GM12878 (cell line): ENCODE measurements around the gene CFB. TPM values are rescaled to one million over a fixed set of nuclear protein-coding genes. Genes with fewer than 3 reads are reported as not detected.

Experiments
- BACH1 ChIP-seq: fragments of 450-650 bp; IDR thresholded peaks from 2 replicates; pipeline ENCODE4 v1.6.1; 2017; ENCODE audit warnings: mild to moderate bottlenecking, borderline replicate concordance
- BMI1 ChIP-seq: fragments of 450-650 bp; IDR thresholded peaks from 2 replicates; pipeline ENCODE4 v1.6.1; 2016; ENCODE audit warnings: mild to moderate bottlenecking, moderate library complexity, borderline replicate concordance
- ETV6 ChIP-seq, 2 experiments: fragments of 450-650 bp in 1 of 2; IDR thresholded peaks in 1 of 2; conservative IDR thresholded peaks in 1 of 2; 2 replicates each; pipeline ENCODE4 v1.6.1; 2014; ENCODE audit warnings: antibody characterized with exemption in 1 of 2, borderline replicate concordance in 1 of 2, low read depth in 1 of 2, mild to moderate bottlenecking in 1 of 2, moderate library complexity in 1 of 2
- FOS ChIP-seq: IDR thresholded peaks from 3 replicates; pipeline ENCODE4 v1.6.1; 2011; ENCODE audit warnings: borderline replicate concordance; ENCODE audit not compliant: insufficient read length; ENCODE audit errors: extremely low read depth
- IKZF1 ChIP-seq: fragments of 450-650 bp; conservative IDR thresholded peaks from 2 replicates; pipeline ENCODE4 v1.6.1; 2017; ENCODE audit warnings: antibody characterized with exemption, mild to moderate bottlenecking
- MTA3 ChIP-seq: IDR thresholded peaks from 2 replicates; pipeline ENCODE4 v1.6.1; 2012; ENCODE audit warnings: low read length, inconsistent platforms, borderline replicate concordance
- NFIC ChIP-seq: IDR thresholded peaks from 2 replicates; pipeline ENCODE4 v1.6.1; 2012; ENCODE audit warnings: low read depth, mild to moderate bottlenecking, inconsistent platforms, low read length, moderate library complexity
- PAX5 ChIP-seq: IDR thresholded peaks from 2 replicates; pipeline ENCODE4 v1.6.1; 2011; ENCODE audit warnings: low read depth, low read length, borderline replicate concordance
- SIX5 ChIP-seq: IDR thresholded peaks from 2 replicates; pipeline ENCODE4 v1.6.1; 2011; ENCODE audit warnings: mild to moderate bottlenecking, low read depth, low read length, moderate library complexity; ENCODE audit not compliant: severe bottlenecking
- SREBF2 ChIP-seq: IDR thresholded peaks from 2 replicates; pipeline ENCODE4 v1.6.1; 2012; ENCODE audit warnings: mild to moderate bottlenecking, low read length
- TCF3 ChIP-seq: IDR thresholded peaks from 2 replicates; pipeline ENCODE4 v1.6.1; 2012; ENCODE audit warnings: low read depth, mild to moderate bottlenecking, low read length, borderline replicate concordance; ENCODE audit not compliant: insufficient read depth
- TCF7 ChIP-seq: IDR thresholded peaks from 2 replicates; pipeline ENCODE4 v1.6.1; 2014; ENCODE audit warnings: antibody characterized with exemption, borderline replicate concordance
- ZNF207 ChIP-seq: fragments of 450-650 bp; IDR thresholded peaks from 2 replicates; pipeline ENCODE4 v1.6.1; 2014; ENCODE audit warnings: antibody characterized with exemption, mild to moderate bottlenecking, borderline replicate concordance
- ZNF384 ChIP-seq: IDR thresholded peaks from 2 replicates; pipeline ENCODE4 v1.6.1; 2012; ENCODE audit warnings: low read depth, mild to moderate bottlenecking, low read length, improper control_type of control experiment, borderline replicate concordance
- polyA plus RNA-seq, 11 experiments: library from polyadenylated mRNA; depleted of rRNA in 4 of 11; unstranded in 6 of 11; stranded (reverse) in 5 of 11; fragments of >200 nt; fragmentation: Nextera tagmentation in 4 of 11; fragmentation: Illumina TruSeq in 1 of 11; extraction: Ambion mirVana in 4 of 11; extraction: Trizol in 1 of 11; gene quantifications; 1 replicate in 1 of 11; 2 replicates in 10 of 11; pipeline versions ENCODE4 v1.2.1 to v1.2.3, GENCODE V29; 2011 to 2016; ENCODE audit warnings: inconsistent platforms in 2 of 11, missing spikeins in 2 of 11, low read depth in 1 of 11
- total RNA-seq, 4 experiments: library from RNA; depleted of rRNA in 3 of 4; stranded (reverse); fragments of >200 nt in 3 of 4; fragmentation: Illumina TruSeq in 1 of 4; extraction: Trizol in 1 of 4; gene quantifications; 2 replicates each; pipeline versions ENCODE4 v1.2.1 to v1.2.3, GENCODE V29; 2013 to 2021
- TF ChIP-seq, protein P1 (sequence below): IDR thresholded peaks from 2 replicates; pipeline ENCODE4 v1.6.1; 2011; ENCODE audit warnings: low read depth, mild to moderate bottlenecking, low read length, moderate library complexity, borderline replicate concordance; ENCODE audit errors: extremely low read depth
- TF ChIP-seq, protein P2 (sequence below): fragments of 450-650 bp; IDR thresholded peaks from 2 replicates; pipeline ENCODE4 v1.6.1; 2018; ENCODE audit warnings: mild to moderate bottlenecking, low read depth, moderate library complexity; ENCODE audit not compliant: partially characterized antibody
- TF ChIP-seq, protein P3 (sequence below): fragments of 450-650 bp; IDR thresholded peaks from 2 replicates; pipeline ENCODE4 v1.6.1; 2016; ENCODE audit warnings: mild to moderate bottlenecking
- TF ChIP-seq, protein P4 (sequence below): IDR thresholded peaks from 2 replicates; pipeline ENCODE4 v1.6.1; 2012; ENCODE audit warnings: improper control_type of control experiment, low read depth, low read length; ENCODE audit not compliant: insufficient replicate concordance

Gene CFB
- total and polyA plus RNA-seq, 10 of the 15 experiments (the other 5 are each of a cell fraction or from before 2014, with no cell fraction given): 0.09 to 1.7 (median 0.44) TPM; not detected in 7

DNA sequence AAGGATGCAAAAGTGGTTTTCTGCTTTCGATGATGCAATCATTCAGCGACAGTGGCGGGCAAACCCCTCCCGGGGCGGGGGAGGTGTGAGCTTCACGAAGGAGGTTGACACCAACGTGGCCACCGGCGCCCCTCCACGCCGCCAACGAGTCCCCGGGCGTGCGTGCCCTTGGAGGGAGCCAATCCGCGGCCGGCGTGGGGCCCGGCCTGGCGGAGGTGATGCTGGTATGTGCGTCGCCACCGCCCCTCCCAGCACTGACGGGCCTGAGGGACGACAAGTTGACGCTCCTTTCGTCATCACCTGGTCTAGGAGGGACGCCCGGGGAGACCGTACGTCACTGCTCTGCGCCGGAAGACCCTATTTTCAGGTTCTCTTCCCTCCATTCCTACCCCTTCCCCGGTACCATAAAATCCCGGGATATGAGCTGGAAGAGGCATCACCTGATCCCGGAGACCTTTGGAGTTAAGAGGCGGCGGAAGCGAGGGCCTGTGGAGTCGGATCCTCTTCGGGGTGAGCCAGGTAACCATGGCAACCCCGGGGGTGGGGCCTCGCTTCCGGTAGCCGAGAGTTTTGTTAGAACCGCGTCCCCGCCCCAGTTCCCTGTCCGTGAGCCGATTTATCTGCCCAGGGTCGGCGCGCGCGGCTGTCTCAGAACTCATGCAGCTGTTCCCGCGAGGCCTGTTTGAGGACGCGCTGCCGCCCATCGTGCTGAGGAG lies 26.3 kb downstream of the CFB start, which contains the start of gene DXO (continued):
- TF ChIP-seq NFIC (no peak; the same call in 1 of the 2 replicates), IKZF1 (peak; percentile 97), TCF7 (no peak), BACH1 (peak; percentile 68; the same call in 1 of the 2 replicates), PAX5 (no peak), MTA3 (no peak), SREBF2 (0 out of 2 replicates have a peak, but pooled peaks have one; percentile 6), TCF3 (0 out of 2 replicates have a peak, but pooled peaks have one; percentile 26), ZNF384 (no peak), ETV6 (conservative IDR thresholded peaks at IDR 0.05 in 1 of 2, IDR thresholded peaks at IDR 0.05 in 1 of 2; ENCODE audit: borderline replicate concordance in 1 of 2, low read depth in 1 of 2) (0 out of 4 replicates have a peak, but pooled peaks of 1 of the 2 experiments have one; percentile 14), ZNF207 (peak; percentile 70; the same call in 1 of the 2 replicates), FOS (no peak), BMI1 (peak; percentile 100), SIX5 (no peak)
- TF ChIP-seq, protein P1, sequence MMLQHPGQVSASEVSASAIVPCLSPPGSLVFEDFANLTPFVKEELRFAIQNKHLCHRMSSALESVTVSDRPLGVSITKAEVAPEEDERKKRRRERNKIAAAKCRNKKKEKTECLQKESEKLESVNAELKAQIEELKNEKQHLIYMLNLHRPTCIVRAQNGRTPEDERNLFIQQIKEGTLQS: peak; percentile 89; the same call in 1 of the 2 replicates
- TF ChIP-seq, protein P2, sequence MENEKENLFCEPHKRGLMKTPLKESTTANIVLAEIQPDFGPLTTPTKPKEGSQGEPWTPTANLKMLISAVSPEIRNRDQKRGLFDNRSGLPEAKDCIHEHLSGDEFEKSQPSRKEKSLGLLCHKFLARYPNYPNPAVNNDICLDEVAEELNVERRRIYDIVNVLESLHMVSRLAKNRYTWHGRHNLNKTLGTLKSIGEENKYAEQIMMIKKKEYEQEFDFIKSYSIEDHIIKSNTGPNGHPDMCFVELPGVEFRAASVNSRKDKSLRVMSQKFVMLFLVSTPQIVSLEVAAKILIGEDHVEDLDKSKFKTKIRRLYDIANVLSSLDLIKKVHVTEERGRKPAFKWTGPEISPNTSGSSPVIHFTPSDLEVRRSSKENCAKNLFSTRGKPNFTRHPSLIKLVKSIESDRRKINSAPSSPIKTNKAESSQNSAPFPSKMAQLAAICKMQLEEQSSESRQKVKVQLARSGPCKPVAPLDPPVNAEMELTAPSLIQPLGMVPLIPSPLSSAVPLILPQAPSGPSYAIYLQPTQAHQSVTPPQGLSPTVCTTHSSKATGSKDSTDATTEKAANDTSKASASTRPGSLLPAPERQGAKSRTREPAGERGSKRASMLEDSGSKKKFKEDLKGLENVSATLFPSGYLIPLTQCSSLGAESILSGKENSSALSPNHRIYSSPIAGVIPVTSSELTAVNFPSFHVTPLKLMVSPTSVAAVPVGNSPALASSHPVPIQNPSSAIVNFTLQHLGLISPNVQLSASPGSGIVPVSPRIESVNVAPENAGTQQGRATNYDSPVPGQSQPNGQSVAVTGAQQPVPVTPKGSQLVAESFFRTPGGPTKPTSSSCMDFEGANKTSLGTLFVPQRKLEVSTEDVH: peak; percentile 92
- TF ChIP-seq, protein P3, sequence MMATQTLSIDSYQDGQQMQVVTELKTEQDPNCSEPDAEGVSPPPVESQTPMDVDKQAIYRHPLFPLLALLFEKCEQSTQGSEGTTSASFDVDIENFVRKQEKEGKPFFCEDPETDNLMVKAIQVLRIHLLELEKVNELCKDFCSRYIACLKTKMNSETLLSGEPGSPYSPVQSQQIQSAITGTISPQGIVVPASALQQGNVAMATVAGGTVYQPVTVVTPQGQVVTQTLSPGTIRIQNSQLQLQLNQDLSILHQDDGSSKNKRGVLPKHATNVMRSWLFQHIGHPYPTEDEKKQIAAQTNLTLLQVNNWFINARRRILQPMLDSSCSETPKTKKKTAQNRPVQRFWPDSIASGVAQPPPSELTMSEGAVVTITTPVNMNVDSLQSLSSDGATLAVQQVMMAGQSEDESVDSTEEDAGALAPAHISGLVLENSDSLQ: peak; percentile 78
- TF ChIP-seq, protein P4, sequence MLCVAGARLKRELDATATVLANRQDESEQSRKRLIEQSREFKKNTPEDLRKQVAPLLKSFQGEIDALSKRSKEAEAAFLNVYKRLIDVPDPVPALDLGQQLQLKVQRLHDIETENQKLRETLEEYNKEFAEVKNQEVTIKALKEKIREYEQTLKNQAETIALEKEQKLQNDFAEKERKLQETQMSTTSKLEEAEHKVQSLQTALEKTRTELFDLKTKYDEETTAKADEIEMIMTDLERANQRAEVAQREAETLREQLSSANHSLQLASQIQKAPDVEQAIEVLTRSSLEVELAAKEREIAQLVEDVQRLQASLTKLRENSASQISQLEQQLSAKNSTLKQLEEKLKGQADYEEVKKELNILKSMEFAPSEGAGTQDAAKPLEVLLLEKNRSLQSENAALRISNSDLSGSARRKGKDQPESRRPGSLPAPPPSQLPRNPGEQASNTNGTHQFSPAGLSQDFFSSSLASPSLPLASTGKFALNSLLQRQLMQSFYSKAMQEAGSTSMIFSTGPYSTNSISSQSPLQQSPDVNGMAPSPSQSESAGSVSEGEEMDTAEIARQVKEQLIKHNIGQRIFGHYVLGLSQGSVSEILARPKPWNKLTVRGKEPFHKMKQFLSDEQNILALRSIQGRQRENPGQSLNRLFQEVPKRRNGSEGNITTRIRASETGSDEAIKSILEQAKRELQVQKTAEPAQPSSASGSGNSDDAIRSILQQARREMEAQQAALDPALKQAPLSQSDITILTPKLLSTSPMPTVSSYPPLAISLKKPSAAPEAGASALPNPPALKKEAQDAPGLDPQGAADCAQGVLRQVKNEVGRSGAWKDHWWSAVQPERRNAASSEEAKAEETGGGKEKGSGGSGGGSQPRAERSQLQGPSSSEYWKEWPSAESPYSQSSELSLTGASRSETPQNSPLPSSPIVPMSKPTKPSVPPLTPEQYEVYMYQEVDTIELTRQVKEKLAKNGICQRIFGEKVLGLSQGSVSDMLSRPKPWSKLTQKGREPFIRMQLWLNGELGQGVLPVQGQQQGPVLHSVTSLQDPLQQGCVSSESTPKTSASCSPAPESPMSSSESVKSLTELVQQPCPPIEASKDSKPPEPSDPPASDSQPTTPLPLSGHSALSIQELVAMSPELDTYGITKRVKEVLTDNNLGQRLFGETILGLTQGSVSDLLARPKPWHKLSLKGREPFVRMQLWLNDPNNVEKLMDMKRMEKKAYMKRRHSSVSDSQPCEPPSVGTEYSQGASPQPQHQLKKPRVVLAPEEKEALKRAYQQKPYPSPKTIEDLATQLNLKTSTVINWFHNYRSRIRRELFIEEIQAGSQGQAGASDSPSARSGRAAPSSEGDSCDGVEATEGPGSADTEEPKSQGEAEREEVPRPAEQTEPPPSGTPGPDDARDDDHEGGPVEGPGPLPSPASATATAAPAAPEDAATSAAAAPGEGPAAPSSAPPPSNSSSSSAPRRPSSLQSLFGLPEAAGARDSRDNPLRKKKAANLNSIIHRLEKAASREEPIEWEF: no peak
